Stimulated activated CD8-positive, alpha-beta memory T cell treated with anti-CD3 and anti-CD28 coated beads, Interleukin-4, amount 100 ng/mL, for 1 hour (primary cell): ENCODE data around the gene ITLN2.
A peak's percentile ranks its signal among the peaks of the same experiment; 100 is the strongest.
"Not testable (repeated sequence)": the region's sequence is repeated elsewhere in the genome, so short reads cannot be mapped to it uniquely, and the experiment has no call there.

Source experiments
- DNase-seq, 2 donors: peaks; one replicate each; pipeline ENCODE4 v3.0.0-alpha.2; 2020; ENCODE audit warnings: low read depth in 2 of 2, low spot score in 1 of 2

The ITLN2 gene

DNA sequence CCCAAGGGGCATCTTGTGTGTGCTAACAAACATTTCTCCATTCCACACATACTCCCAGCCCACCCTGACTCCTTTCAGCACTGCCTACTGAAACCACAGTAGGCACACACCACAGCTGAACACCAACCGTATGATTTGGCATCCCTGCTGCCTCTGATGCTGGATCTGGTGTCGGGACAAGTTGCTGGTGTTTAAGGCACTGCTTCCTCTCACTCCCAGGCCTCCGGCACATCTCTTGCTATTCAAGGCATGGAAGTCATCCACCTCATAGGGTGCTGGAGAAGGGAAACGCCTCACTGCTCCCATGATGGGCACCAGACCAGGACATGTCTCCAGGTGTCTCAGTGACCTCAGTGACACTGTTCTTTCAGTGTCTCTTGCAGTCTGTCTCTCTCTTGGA, 2.4 kb upstream of the ITLN2 start:
- DNase-seq, result no peak

DNA sequence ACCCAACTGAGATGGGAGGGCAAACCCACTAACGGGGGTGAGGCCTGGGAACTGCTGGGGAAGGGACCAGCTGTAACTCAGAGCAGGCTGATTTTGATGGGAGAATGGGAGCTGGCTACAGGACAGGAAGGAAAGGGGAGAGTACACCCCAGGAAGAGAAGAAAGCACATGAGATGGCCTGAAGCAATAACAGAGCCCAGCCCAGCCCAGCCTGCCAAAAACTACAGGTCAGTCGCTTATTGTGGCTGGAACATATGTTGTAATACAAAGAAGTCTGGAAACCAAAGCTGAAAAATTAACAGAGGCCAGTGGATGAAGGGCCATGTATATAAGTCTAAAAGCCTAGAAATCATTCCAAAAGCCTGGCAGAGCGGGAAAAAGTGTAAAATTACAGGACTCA, 1.6 kb downstream of the ITLN2 start:
- DNase-seq, result no peak

DNA sequence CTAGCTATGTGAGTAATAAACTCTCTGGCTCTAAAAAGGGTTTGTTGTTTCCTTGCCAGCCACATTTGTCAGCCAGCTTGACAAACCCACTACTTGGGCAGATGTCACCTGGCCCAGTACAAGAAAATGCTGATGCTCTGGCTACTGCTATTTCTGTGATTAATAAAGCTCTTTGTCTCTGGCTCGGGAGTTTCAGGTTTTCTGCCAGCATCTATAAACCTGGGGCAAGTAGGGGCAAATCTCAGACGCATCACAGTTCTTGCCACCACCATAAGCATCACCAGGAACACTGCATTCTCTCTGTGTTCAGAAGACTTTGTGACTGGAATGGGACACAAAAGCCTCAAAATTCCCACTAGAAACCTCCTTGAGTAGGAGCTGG, 2.5 kb downstream of the ITLN2 start:
- DNase-seq, result no peak

DNA sequence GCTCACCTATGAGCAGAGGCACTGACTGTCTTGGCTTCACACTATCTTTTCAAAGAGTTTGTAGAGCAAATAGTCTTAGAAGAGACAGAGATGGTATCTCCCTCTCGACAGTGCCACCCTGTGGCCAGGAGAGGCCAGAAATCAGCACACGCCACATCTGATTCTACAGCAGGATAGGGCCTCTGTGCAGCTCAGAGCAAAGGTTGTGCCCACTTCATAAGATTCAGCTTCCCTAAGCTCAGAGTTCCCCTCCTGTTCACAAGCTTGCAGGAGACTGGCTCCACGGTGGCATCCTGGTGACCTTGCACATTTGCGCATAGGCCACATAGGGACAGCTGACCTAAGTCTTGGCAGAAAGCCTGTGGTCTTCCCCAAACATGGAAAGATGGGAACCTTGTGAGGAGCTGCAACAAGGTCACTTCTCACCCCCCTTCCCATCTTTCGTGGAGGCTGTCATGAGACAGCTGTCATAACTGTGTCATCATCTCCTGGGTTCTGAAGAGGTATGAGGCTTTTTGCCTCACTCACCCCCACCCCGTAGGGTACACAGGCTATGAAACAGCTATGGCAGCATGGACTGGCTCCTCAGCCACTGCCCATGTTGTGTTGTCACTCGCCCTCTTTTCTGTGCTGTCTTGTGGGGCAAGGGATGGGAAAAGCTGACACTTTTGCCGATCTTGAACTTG, 3.0 kb downstream of the ITLN2 start:
- peak; percentile 31 to 32 for DNase-seq

DNA sequence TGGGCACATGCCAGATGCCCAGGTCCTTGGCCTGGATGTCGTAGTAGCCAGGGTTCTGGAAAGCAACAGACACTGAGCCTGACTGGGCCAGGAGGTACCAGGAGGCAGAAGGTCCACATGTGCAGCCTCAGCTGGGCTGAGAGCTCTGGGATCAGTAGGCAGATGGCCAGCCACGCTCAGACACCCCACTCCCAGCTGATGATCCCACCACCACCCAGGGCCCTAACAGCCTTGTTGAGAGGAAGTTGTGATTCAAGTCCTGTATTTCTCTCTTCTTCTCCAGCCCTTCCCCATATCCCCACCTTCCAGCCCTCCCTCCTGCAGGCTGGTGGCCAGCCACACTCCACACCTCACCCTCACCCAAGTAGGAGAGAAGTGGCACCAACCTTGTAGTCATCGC, 4.0 kb downstream of the ITLN2 start:
- DNase-seq, result no peak

DNA sequence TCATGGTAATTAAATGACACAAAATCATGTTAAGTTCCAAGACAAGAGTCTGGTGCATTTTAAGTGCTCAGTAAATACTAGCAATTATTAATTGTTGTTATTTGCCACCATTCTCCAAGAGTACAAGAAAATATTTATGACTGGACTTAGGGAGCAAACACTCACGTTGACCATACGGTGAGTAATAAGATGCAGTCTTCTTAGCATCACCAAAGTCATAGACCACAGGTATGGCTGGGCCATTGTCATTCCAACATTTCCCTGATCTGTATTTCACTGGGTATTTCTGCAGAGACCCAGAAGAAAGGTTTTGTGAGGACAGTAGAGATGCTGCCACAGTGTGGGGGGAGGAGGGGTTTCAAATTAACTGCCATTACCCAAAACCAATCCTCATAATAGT, 4.7 kb downstream of the ITLN2 start:
- no peak for DNase-seq

DNA sequence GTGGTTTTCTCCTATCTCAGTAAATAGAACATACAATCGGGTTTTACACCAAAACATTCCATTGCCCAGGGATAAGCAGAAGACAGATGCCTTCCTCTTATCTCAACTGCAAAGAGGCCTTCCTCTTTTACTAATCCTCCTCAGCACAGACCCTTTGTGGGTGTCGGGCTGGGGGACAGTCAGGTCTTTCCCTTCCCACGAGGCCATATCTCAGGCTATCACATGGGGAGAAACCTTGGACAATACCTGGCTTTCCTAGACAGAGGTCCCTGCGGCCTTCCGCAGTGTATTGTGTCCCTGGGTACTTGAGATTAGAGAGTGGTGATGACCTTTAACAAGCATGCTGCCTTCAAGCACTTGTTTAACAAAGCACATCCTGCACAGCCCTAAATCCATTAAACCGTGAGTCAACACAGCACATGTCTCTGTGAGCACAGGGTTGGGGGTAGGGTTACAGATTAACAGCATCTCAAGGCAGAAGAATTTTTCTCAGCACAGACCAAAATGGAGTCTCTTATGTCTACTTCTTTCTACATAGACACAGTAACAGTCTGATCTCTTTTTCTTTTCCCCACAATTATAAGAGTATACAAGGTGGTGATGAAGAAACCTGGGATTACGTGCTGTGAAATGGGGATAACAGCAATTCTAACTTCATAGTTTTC, 5.3 kb downstream of the ITLN2 start:
- not testable (repeated sequence) for DNase-seq

DNA sequence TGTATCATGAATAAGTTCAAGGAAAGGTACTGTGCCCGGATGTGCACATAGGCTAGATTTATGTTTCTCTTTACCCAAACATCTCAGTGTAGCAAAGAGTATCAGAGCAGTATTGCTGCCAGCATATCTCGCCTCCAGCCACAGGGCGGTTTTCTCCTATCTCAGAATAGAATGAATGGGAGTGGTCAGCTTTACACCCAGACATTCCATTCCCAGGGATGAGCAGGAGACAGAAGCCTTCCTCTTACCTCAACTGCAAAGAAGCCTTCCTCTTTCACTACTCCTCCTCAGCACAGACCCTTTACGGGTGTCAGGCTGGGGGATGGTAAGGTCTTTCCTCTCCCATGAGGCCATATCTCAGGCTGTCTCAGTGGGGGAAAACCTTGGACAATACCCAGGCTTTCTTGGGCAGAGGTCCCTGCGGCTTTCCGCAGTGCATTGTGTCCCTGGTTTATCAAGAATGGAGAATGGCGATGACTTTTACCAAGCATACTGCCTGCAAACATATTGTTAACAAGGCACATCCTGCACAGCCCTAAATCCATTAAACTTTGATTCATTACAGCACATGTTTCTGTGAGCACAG, 7.3 kb downstream of the ITLN2 start:
- DNase-seq, result not testable (repeated sequence)

DNA sequence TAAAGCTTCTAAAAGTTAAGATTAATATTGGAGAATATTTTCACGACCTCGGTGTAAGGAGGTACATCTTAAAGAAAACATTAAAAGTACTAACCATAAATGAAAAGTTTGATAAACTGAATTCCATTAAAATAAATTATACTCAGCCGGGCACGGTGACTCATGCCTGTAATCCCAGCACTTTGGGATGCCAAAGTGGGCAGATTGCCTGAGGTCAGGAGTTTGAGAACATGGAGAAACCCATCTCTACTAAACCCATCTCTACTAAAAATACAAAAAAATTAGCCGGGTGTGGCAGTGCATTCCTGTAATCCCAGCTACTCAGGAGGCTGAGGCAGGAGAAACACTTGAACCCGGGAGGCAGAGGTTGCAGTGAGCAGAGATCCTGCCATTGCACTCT, 8.7 kb downstream of the ITLN2 start:
- not testable (repeated sequence) for DNase-seq

DNA sequence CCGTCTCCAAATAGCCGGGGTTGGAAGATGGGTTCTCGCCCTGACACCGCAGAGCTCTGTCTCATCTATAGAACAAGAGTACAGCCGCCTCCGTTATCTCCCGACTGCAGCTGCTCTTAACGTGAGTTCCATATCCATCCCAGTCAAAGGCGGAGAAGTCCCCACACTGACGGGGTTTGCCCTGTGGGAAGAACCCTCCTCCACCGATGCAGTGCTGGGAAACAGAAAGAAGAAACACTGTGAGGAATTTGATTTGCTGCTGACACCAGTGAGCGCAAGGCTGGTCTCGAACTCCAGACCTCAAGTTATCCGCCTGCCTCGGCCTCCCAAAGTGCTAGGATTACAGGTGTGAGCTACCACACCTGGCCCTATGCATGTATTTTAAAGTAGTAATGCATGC, 9.5 kb downstream of the ITLN2 start:
- DNase-seq, result no peak

DNA sequence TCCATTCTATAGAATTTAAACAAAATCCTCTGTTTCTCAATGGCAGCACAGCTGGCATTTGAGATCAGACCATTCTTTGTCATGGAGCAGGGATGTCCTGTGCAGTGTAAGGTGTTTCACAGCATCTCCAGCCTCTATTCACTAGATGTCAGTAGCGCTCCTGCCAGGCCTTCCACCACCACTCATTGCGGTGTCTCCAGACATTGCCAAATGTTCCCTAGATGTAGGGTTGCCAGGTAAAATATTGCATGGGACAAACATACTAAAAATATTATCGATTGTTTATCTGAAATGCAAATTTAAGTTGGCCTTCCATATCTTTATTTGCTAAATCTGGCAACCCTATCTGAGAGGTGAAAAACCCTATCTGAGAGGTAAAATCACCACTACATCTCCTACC, 11.7 kb downstream of the ITLN2 start:
- no peak for DNase-seq

DNA sequence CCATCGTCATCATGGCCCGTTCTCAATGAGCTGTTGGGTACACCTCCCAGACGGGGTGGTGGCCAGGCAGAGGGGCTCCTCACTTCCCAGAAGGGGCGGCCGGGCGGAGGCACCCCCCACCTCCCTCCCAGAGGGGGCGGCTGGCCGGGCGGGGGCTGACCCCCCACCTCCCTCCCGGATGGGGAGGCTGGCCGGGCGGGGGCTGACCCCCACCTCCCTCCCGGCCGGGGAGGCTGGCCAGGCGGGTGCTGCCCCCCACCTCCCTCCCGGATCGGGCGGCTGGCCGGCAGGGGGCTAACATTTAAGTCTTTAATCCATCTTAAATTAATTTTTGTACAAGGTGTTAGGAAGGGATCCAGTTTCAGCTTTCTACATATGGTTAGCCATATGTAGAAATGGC, 17.9 kb downstream of the ITLN2 start:
- not testable (repeated sequence) for DNase-seq

DNA sequence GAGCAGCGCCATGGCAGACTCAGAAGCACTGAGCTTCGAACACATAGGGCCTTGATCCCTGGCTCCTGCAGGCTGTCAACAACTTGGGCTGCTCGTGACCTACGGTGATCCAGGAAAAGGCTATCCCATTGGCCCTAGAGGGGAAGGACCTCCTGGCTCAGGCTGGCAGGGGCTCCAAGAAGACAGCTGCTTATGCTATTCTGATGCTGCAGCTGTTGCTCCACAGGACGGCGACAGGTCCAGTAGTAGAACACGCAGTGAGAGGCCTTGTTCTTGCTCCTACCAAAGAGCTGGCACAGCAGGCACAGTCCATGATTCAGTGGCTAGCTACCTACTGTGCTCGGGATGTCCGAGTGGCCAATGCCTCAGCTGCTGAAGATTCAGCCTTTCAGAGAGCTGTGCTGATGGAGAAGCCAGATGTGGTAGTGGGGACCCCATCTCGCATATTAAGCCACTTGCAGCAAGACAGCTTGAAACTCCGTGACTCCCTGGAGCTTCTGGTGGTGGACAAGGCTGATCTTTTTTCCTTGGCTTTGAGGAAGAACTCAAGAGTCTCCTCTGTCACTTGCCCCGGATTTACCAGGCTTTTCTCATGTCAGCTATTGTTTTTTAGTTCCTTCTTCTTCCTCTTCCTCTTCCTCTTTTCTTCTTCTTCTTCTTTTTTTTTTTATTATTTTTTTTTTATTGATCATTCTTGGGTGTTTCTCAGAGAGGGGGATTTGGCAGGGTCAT, 18.9 kb downstream of the ITLN2 start:
- no peak for DNase-seq

DNA sequence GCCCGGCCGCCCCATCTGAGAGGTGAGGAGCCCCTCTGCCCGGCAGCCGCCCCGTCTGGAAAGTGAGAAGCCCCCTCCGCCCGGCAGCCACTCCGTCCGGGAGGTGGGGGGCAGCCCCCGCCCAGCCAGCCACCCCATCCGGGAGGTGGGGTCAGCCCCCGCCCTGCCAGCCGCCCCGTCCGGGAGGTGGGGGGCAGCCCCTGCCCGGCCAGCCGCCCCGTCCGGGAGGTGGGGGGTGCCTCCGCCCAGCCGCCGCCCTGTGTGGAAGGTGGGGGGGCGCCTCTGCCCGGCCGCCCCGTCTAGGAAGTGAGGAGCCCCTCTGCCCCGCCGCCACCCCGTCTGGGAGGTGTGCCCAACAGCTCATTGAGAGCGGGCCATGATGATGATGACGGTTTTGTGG, 21.3 kb downstream of the ITLN2 start:
- not testable (repeated sequence) for DNase-seq

DNA sequence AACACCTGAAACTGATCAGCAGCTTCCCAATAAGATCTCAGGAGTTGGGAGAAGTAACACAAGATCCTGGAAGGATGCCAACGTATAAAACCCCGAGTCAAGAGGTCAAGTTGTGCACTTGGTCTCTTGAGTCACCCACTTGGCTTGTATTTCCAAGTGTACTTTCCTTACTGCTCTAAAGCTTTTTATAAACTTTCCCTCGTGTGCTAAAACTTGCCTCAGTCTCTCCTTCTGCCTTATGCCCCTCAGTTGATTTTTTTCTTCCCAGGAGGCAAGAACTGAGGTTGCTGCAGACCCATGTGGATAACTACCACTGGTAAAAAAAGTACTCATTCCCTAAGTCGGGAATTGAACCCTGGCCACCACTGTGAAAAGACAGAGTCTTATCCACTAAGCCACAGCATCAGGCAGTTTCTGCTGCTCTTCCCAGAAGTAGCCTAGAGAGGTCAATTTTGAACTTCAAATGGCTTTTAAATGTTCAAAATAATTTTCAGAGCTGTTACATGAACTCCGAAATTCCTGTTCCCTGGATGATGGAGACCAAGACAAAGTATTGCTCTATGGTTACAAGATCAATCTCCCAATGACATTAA, 28.9 kb downstream of the ITLN2 start:
- no peak for DNase-seq

DNA sequence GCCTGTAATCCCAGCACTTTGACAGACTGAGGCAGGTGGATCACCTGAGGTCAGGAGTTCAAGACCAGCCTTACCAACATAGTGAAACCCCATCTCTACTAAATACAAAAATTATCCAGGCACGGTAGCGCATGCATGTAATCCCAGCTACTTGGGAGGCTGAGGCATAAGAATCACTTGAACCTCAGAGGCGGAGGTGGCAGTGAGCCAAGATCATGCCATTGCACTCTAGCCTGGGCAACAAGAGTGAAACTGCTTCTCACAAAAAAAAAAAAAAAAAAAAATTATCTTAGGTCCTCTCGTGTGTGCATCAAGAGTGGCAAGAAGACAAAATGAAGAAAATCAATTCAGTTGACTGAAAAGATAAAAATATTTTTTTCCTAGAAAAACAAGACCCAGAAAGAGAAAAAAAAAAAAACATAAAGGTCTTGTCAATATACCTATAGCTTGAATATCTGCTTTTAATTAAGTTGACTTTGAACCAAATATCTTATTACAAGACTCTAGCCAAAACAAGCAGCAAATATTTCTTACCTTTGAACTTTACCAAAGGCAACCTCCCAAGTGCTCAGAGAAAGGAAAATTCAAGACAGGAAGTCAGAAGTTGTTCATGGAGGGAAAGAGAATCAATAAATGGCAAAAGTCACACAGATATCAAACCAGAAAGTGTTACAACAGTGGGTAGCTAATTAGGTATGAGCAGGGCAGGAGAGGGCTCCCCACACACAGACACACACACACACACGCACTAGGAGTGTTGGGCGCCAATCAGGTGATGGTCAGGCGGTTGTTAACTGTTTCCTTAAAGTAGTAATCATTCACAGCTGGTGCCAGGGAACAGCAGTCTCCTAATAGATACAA, 29.6 kb downstream of the ITLN2 start:
- DNase-seq, result no peak

DNA sequence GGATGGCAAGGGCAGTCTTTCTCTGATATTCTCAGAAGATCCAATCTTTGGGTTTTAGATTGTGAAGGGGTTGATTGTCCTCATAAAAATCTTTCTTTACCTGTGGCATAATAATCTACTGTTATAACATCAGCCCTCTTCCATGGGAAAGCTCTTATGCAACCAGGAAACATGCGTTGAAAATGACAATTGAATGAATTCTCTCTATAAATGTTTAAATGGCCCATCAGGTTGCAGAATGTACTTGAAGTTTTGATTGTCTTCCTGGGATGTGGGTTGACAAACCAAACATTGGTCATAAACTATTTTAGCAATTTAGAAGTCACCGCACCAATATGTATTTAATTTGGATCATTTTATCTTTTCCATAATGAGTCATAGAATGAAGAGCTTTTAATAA, 37.9 kb downstream of the ITLN2 start:
- no peak for DNase-seq

DNA sequence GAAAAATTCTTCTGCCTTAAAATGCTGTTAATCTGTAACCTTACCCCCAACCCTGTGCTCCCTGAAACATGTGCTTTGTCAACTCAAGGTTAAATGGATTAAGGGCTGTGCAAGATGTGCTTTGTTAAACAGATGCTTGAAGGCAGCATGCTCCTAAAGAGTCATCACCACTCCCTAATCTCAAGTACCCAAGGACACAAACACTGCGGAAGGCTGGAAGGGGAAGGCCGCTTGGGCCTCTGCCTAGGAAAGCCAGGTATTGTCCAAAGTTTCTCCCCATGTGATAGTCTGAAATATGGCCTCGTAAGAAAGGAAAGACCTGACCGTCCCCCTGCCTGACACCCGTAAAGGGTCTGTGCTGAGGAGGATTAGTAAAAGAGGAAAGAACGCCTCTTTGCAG, 41.4 kb downstream of the ITLN2 start:
- DNase-seq, result not testable (repeated sequence)

DNA sequence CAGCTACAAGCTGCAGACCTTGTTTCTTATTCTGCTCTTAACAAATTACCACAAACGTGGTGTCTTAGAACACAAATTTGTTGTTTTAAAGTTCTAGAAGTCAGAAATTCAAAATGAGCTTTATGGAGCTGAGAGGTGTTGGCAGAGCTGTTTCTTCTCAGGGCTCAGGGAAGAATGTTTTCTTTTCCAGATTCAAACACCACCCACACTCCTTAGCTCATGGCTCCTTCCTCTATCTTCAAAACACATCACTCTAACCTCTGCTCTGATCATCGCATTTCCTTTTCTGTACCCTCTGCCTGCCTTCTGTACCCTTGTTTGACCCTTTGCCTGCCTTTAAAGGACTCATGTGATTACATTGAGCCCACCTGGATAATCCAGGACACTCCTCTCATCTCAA, 42.7 kb downstream of the ITLN2 start:
- DNase-seq, result no peak

DNA sequence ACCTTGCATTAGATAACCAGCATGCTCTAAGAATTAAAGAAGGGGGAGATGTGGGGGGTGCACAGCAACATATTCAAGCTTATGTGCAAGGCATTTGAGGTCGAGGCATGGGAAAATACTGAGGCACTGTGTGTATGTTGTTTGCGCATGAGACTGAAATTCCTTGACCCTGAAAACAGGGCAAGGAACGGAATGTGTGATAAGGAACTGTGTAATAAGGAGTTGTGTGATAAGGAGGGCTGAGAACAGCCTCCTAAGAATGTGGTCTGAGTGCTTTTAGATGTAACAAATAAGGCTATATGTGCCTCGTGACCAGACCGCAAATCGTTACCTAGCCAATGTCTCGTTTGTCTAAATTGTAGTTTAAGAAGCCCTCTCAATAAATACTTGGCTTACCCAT, 43.2 kb downstream of the ITLN2 start:
- DNase-seq, result no peak
